Mucosa of stomach (tissue), 1 donor: Measurements from ENCODE around the gene NKAIN2.

Source experiments
- H3K27me3 ChIP-seq: one replicate; pipeline ENCODE4 v1.7.0; 2013; ENCODE audit warnings: mild to moderate bottlenecking, low read length; ENCODE audit not compliant: control insufficient read depth, insufficient read depth
- H3K36me3 ChIP-seq: one replicate; pipeline ENCODE4 v1.7.0; 2013; ENCODE audit warnings: low read length; ENCODE audit not compliant: control insufficient read depth, insufficient read depth
- H3K4me1 ChIP-seq: one replicate; pipeline ENCODE4 v1.7.0; 2013; ENCODE audit warnings: mild to moderate bottlenecking, low read length; ENCODE audit not compliant: control insufficient read depth, insufficient read depth
- H3K4me3 ChIP-seq: one replicate; pipeline ENCODE4 v1.7.0; 2013; ENCODE audit warnings: low read length
- H3K9ac ChIP-seq: one replicate; pipeline ENCODE4 v1.7.0; 2013; ENCODE audit warnings: mild to moderate bottlenecking, low read length, moderate library complexity
- H3K9me3 ChIP-seq: one replicate; pipeline ENCODE4 v1.7.0; 2013; ENCODE audit warnings: mild to moderate bottlenecking, low read length, moderate library complexity; ENCODE audit not compliant: control insufficient read depth
- donor health status: Pancreatic carcinoma.

Gene NKAIN2

GRCh38 chr6:124027392-124027791, 223.7 kb downstream of the NKAIN2 start:
- no peaks in the 10 kb centered on the region for H3K9me3 ChIP-seq
- H3K4me1 ChIP-seq = no peaks in the 10 kb centered on the region
- no peaks in the 10 kb centered on the region for H3K27me3 ChIP-seq
- H3K4me3 ChIP-seq = no peak overlapping the region
- H3K9ac ChIP-seq = no peak overlapping the region
- H3K36me3 ChIP-seq = no peaks in the 10 kb centered on the region

- no peaks in the 10 kb centered on the region for H3K4me1 ChIP-seq
- no peaks in the 10 kb centered on the region for H3K27me3 ChIP-seq
- H3K4me3 ChIP-seq = no peak overlapping the region
- H3K9ac ChIP-seq = no peak overlapping the region
- H3K36me3 ChIP-seq = no peaks in the 10 kb centered on the region
- H3K9me3 ChIP-seq = no peaks in the 10 kb centered on the region
These were observed 224.5 kb downstream of the NKAIN2 start for GRCh38 chr6:124028117-124028516.

- H3K9me3 ChIP-seq = no peaks in the 10 kb centered on the region
- H3K4me1 ChIP-seq = no peaks in the 10 kb centered on the region
- no peak overlapping the region for H3K4me3 ChIP-seq
- H3K36me3 ChIP-seq = no peaks in the 10 kb centered on the region
- H3K27me3 ChIP-seq = no peaks in the 10 kb centered on the region
- no peak overlapping the region for H3K9ac ChIP-seq
These were observed 225.9 kb downstream of the NKAIN2 start for GRCh38 chr6:124029567-124029966.

- H3K4me3 ChIP-seq = no peak overlapping the region
- H3K9ac ChIP-seq = no peak overlapping the region
- H3K27me3 ChIP-seq = no peaks in the 10 kb centered on the region
- no peaks in the 10 kb centered on the region for H3K36me3 ChIP-seq
- no peaks in the 10 kb centered on the region for H3K4me1 ChIP-seq
- no peaks in the 10 kb centered on the region for H3K9me3 ChIP-seq
These were observed 229.8 kb downstream of the NKAIN2 start for GRCh38 chr6:124033501-124033900.

- H3K9me3 ChIP-seq = no peaks in the 10 kb centered on the region
- no peak overlapping the region for H3K9ac ChIP-seq
These were observed 232.7 kb downstream of the NKAIN2 start for GRCh38 chr6:124036384-124036783.

GRCh38 chr6:124040655-124041054, 237.0 kb downstream of the NKAIN2 start:
- Histone ChIP-seq H3K36me3 (no peaks in the 10 kb centered on the region), H3K9me3 (no peaks in the 10 kb centered on the region), H3K27me3 (no peaks in the 10 kb centered on the region)

More at GRCh38 chr6:124036384-124036783, 232.7 kb downstream of the NKAIN2 start:
- Histone ChIP-seq H3K27me3 (no peaks in the 10 kb centered on the region), H3K4me3 (no peak overlapping the region), H3K4me1 (no peaks in the 10 kb centered on the region), H3K36me3 (no peaks in the 10 kb centered on the region)

GRCh38 chr6:124052120-124052519, 248.5 kb downstream of the NKAIN2 start:
- H3K9ac ChIP-seq = no peak overlapping the region
- H3K9me3 ChIP-seq = no peaks in the 10 kb centered on the region
- H3K4me1 ChIP-seq = no peaks in the 10 kb centered on the region
- H3K4me3 ChIP-seq = no peak overlapping the region
- H3K27me3 ChIP-seq = no peaks in the 10 kb centered on the region
- H3K36me3 ChIP-seq = no peaks in the 10 kb centered on the region

More at GRCh38 chr6:124040655-124041054, 237.0 kb downstream of the NKAIN2 start:
- no peak overlapping the region for H3K9ac ChIP-seq
- no peaks in the 10 kb centered on the region for H3K4me1 ChIP-seq
- no peak overlapping the region for H3K4me3 ChIP-seq

- Histone ChIP-seq H3K36me3 (no peaks in the 10 kb centered on the region), H3K27me3 (no peaks in the 10 kb centered on the region), H3K9me3 (no peaks in the 10 kb centered on the region), H3K4me1 (no peaks in the 10 kb centered on the region), H3K4me3 (no peak overlapping the region), H3K9ac (no peak overlapping the region)
These were observed 249.7 kb downstream of the NKAIN2 start for GRCh38 chr6:124053315-124053714.

GRCh38 chr6:124054034-124054433, 250.4 kb downstream of the NKAIN2 start:
- Histone ChIP-seq H3K36me3 (no peaks in the 10 kb centered on the region), H3K4me1 (no peaks in the 10 kb centered on the region), H3K9me3 (no peaks in the 10 kb centered on the region), H3K4me3 (no peak overlapping the region), H3K9ac (no peak overlapping the region), H3K27me3 (no peaks in the 10 kb centered on the region)

GRCh38 chr6:124055395-124055794, 251.7 kb downstream of the NKAIN2 start:
- Histone ChIP-seq H3K4me1 (no peaks in the 10 kb centered on the region), H3K4me3 (no peak overlapping the region), H3K27me3 (no peaks in the 10 kb centered on the region), H3K9me3 (no peaks in the 10 kb centered on the region), H3K9ac (no peak overlapping the region), H3K36me3 (no peaks in the 10 kb centered on the region)

- no peaks in the 10 kb centered on the region for H3K27me3 ChIP-seq
- no peaks in the 10 kb centered on the region for H3K4me1 ChIP-seq
- no peak overlapping the region for H3K4me3 ChIP-seq
- no peaks in the 10 kb centered on the region for H3K9me3 ChIP-seq
- no peaks in the 10 kb centered on the region for H3K36me3 ChIP-seq
- no peak overlapping the region for H3K9ac ChIP-seq
These were observed 252.3 kb downstream of the NKAIN2 start for GRCh38 chr6:124055963-124056362.

GRCh38 chr6:124056407-124057334, 253.0 kb downstream of the NKAIN2 start:
- Histone ChIP-seq H3K4me1 (no peaks in the 10 kb centered on the region), H3K9ac (no peak overlapping the region), H3K9me3 (no peaks in the 10 kb centered on the region), H3K4me3 (no peak overlapping the region), H3K36me3 (no peaks in the 10 kb centered on the region), H3K27me3 (no peaks in the 10 kb centered on the region)
